ENCODE results near the gene CEP85L.

DNA sequence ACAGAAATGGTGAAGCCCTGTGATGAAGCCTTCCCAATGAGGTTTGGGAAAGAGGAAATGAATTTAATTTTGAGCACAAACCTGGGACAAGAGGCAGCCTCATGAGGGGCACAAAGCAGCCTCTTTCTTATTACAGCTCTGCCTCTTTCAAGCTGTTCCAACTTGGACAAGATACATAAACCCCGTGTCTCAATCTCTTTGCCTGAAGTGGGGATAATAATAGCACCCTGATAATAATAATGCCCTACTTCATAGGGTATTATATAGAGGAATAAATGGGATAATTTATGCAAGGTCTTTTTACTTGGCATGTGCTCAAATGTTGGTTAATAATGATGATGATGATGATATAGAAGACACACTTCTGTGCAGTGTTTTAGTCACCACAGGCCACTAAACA is 194.4 kb downstream of the CEP85L start:
- TF ChIP-seq EZH2 (IDR thresholded peaks at IDR 0.05) = no peak
- no peak for TF ChIP-seq POLR2AphosphoS5 (IDR thresholded peaks at IDR 0.05; ENCODE audit: borderline replicate concordance, low read depth, low read length)
- no peak for TF ChIP-seq FOXP2 (optimal IDR thresholded peaks at IDR 0.05; ENCODE audit: control extremely low read depth, extremely low read length, insufficient read depth)
